MM.1S (cell line): ENCODE results near the gene GDF11.

ENCODE experiments used
- DNase-seq: peaks from one replicate; pipeline ENCODE4 v3.0.0-alpha.2; 2015
- H2AFZ ChIP-seq: fragments of 300-600 bp; sonication (generic); 2 replicates; pipeline ENCODE4 v1.6.0; 2016; ENCODE audit warnings: antibody characterized with exemption, low read length
- H3F3A ChIP-seq: fragments of 300-600 bp; sonication (generic); 2 replicates; pipeline ENCODE4 v1.6.1; 2016; ENCODE audit warnings: mild to moderate bottlenecking, antibody characterized with exemption, low read length, moderate library complexity, mixed read lengths; ENCODE audit not compliant: insufficient read depth
- H3K27ac ChIP-seq: fragments of 300-600 bp; sonication (generic); 2 replicates; pipeline ENCODE4 v1.5.1; 2016; ENCODE audit warnings: mild to moderate bottlenecking, low read length
- H3K27me3 ChIP-seq: fragments of 300-600 bp; sonication (generic); replicated peaks from 2 replicates; pipeline ENCODE4 v1.6.0; 2016; ENCODE audit warnings: low read length; ENCODE audit not compliant: insufficient read depth
- H3K36me3 ChIP-seq: fragments of 300-600 bp; sonication (generic); replicated peaks from 2 replicates; pipeline ENCODE4 v1.6.1; 2016; ENCODE audit warnings: mild to moderate bottlenecking, low read length, mixed read lengths; ENCODE audit not compliant: insufficient read depth
- H3K4me1 ChIP-seq: fragments of 300-600 bp; sonication (generic); 2 replicates; pipeline ENCODE4 v1.6.1; 2016; ENCODE audit warnings: low read length, mixed read lengths
- H3K4me2 ChIP-seq: fragments of 300-600 bp; sonication (generic); 2 replicates; pipeline ENCODE4 v1.6.0; 2016; ENCODE audit warnings: low read depth, low read length
- H3K4me3 ChIP-seq: fragments of 300-600 bp; sonication (generic); 2 replicates; pipeline ENCODE4 v1.5.1; 2016; ENCODE audit warnings: low read length, mixed read lengths
- H3K79me2 ChIP-seq: fragments of 300-600 bp; sonication (generic); 2 replicates; pipeline ENCODE4 v1.6.1; 2016; ENCODE audit warnings: mixed run types, low read length, mixed read lengths
- H3K9ac ChIP-seq: fragments of 300-600 bp; sonication (generic); 2 replicates; pipeline ENCODE4 v1.6.1; 2016; ENCODE audit warnings: low read length, mixed read lengths
- H3K9me2 ChIP-seq: fragments of 300-600 bp; sonication (generic); replicated peaks from 2 replicates; pipeline ENCODE4 v1.6.1; 2016; ENCODE audit warnings: mild to moderate bottlenecking, low read length, mixed read lengths; ENCODE audit not compliant: insufficient read depth
- H3K9me3 ChIP-seq: fragments of 300-600 bp; sonication (generic); replicated peaks from 2 replicates; pipeline ENCODE4 v1.6.1; 2016; ENCODE audit warnings: mild to moderate bottlenecking, low read length, mixed read lengths; ENCODE audit not compliant: insufficient read depth
- H4K20me1 ChIP-seq: fragments of 300-600 bp; sonication (generic); 2 replicates; pipeline ENCODE4 v1.6.1; 2016; ENCODE audit warnings: mild to moderate bottlenecking, low read length, moderate library complexity, mixed read lengths; ENCODE audit not compliant: insufficient read depth
- CTCF ChIP-seq: fragments of 300-600 bp; sonication (generic); IDR thresholded peaks from 2 replicates; pipeline ENCODE4 v1.5.1; 2016; ENCODE audit warnings: antibody characterized with exemption, low read length, mixed read lengths
- EZH2 ChIP-seq: fragments of 300-600 bp; sonication (generic); optimal IDR thresholded peaks from 2 replicates; pipeline ENCODE3; 2017; ENCODE audit warnings: low read depth, mild to moderate bottlenecking, antibody characterized with exemption, low read length, mixed read lengths
- EZH2phosphoT487 ChIP-seq: fragments of 300-600 bp; sonication (generic); IDR thresholded peaks from 2 replicates; pipeline ENCODE4 v1.6.1; 2018; ENCODE audit warnings: antibody characterized with exemption, low read length

GDF11 gene

DNA sequence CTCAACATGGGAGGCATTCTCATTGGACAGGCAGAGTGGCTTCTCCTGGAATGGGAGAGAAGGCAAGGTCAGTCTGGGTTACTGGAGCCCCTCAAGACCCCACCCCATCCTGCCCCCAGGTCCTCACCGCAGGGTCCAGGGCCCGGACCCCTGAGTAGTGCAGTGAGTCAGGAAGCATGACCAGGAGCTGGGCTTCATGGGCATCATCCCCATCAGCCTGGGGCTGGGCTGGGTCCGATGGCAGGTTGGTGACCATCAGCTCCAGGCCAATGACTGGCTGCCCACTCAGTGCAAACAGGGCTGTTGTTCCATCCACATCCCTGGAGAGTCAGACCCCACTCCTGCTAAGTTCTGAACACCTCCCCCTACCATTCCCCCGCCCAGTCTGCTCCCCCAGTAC lies 48.3 kb upstream of the GDF11 start:
- Histone ChIP-seq H3K27me3 (no peaks in the 10 kb centered on the region; the same call in 1 of the 2 replicates), H3K27ac (no peak overlapping the region), H3K4me3 (no peak overlapping the region), H3K9ac (no peak overlapping the region), H3K9me2 (no peaks in the 10 kb centered on the region), H3K79me2 (no peaks in the 10 kb centered on the region), H2AFZ (no peak overlapping the region), H3K4me2 (no peak overlapping the region), H3K4me1 (no peaks in the 10 kb centered on the region), H3K36me3 (no peaks in the 10 kb centered on the region), H3F3A (no peaks in the 10 kb centered on the region), H4K20me1 (no peaks in the 10 kb centered on the region), H3K9me3 (no peaks in the 10 kb centered on the region)
- TF ChIP-seq CTCF = no peak
- no peak for DNase-seq

- no peak overlapping the region for H3K27ac ChIP-seq
- H3K9me3 ChIP-seq = no peaks in the 10 kb centered on the region
- H3K9ac ChIP-seq = no peak overlapping the region
- no peaks in the 10 kb centered on the region for H3K4me1 ChIP-seq
- H3K9me2 ChIP-seq = no peaks in the 10 kb centered on the region
- H4K20me1 ChIP-seq = no peaks in the 10 kb centered on the region
- no peaks in the 10 kb centered on the region for H3K36me3 ChIP-seq
- H3K27me3 ChIP-seq = no peaks in the 10 kb centered on the region; the same call in 1 of the 2 replicates
- no peaks in the 10 kb centered on the region for H3F3A ChIP-seq
- H2AFZ ChIP-seq = no peak overlapping the region
- H3K4me2 ChIP-seq = no peak overlapping the region
- TF ChIP-seq EZH2 = no peak
- TF ChIP-seq CTCF = no peak
- no peak for TF ChIP-seq EZH2phosphoT487
- H3K79me2 ChIP-seq = no peaks in the 10 kb centered on the region
- no peak for DNase-seq
- H3K4me3 ChIP-seq = no peak overlapping the region
These were observed 47.6 kb upstream of the GDF11 start for GRCh38 chr12:55695349-55695748.

DNA sequence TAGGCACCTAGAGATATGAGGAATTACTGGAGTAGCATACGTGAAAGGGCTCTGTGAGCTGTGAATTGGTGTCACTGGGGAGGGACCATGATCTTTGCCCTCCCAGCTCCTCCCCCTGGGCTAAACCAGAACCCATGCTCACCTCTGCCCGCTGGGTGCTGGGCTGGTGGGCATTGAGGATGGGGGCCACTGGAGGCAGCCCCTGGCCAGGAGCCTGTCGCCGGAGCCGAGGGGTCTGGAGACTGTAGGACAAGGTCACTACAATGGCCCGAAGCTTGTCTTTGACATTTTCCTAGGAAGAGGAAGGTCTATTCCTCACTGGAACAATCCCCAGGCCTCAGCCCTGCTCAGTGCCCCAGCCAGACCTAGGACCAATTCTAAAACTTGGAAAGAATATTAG lies 46.8 kb upstream of the GDF11 start:
- H3K4me1 ChIP-seq = no peaks in the 10 kb centered on the region
- no peak overlapping the region for H3K9ac ChIP-seq
- no peak for DNase-seq
- no peak overlapping the region for H2AFZ ChIP-seq
- H3K27ac ChIP-seq = no peak overlapping the region
- no peaks in the 10 kb centered on the region for H3K79me2 ChIP-seq
- TF ChIP-seq EZH2 (no peak), EZH2phosphoT487 (no peak), CTCF (no peak)
- no peak overlapping the region for H3K4me3 ChIP-seq
- no peaks in the 10 kb centered on the region for H3K9me2 ChIP-seq
- H3K9me3 ChIP-seq = no peaks in the 10 kb centered on the region
- H3K27me3 ChIP-seq = no peaks in the 10 kb centered on the region; the same call in 1 of the 2 replicates
- no peak overlapping the region for H3K4me2 ChIP-seq
- no peaks in the 10 kb centered on the region for H4K20me1 ChIP-seq
- no peaks in the 10 kb centered on the region for H3K36me3 ChIP-seq
- H3F3A ChIP-seq = no peaks in the 10 kb centered on the region
